DOHH2 (cell line): Measurements from ENCODE around the gene BTBD16.

Source experiments
- H3F3A ChIP-seq: fragments of 200-600 bp; sonication (generic), shearing (Covaris generic); 2 replicates; pipeline ENCODE4 v1.6.0; 2016; ENCODE audit warnings: antibody characterized with exemption, mild to moderate bottlenecking; ENCODE audit not compliant: control insufficient read depth, insufficient read depth
- H3K27ac ChIP-seq: fragments of 200-600 bp; sonication (generic); 2 replicates; pipeline ENCODE4 v1.5.1; 2014; ENCODE audit warnings: low read depth, mild to moderate bottlenecking, low read length, moderate library complexity
- H3K27me3 ChIP-seq: fragments of 200-600 bp; sonication (generic); 2 replicates; pipeline ENCODE4 v1.6.1; 2014; ENCODE audit warnings: mild to moderate bottlenecking, low read length, mixed read lengths; ENCODE audit not compliant: control insufficient read depth
- H3K36me3 ChIP-seq: fragments of 200-600 bp; sonication (generic); 2 replicates; pipeline ENCODE4 v1.6.1; 2014; ENCODE audit warnings: mild to moderate bottlenecking, low read length, moderate library complexity, mixed read lengths; ENCODE audit not compliant: control insufficient read depth
- H3K4me1 ChIP-seq: fragments of 200-600 bp; sonication (generic); 2 replicates; pipeline ENCODE4 v1.6.1; 2014; ENCODE audit warnings: mild to moderate bottlenecking, low read length, mixed read lengths; ENCODE audit not compliant: control insufficient read depth
- H3K4me2 ChIP-seq: fragments of 200-600 bp; sonication (generic); 2 replicates; pipeline ENCODE4 v1.6.0; 2014; ENCODE audit warnings: mild to moderate bottlenecking, low read length, moderate library complexity
- H3K4me3 ChIP-seq: fragments of 200-600 bp; sonication (generic); 2 replicates; pipeline ENCODE4 v1.5.1; 2014; ENCODE audit warnings: mild to moderate bottlenecking, low read length, mixed read lengths
- H3K79me2 ChIP-seq: fragments of 200-600 bp; sonication (generic); 2 replicates; pipeline ENCODE4 v1.6.1; 2014; ENCODE audit warnings: mild to moderate bottlenecking, low read length, mixed read lengths; ENCODE audit not compliant: control insufficient read depth
- H3K9me2 ChIP-seq: fragments of 200-600 bp; sonication (generic); replicated peaks from 2 replicates; pipeline ENCODE4 v1.6.1; 2014; ENCODE audit warnings: mild to moderate bottlenecking, low read length, mixed read lengths; ENCODE audit not compliant: control insufficient read depth
- H3K9me3 ChIP-seq: fragments of 200-600 bp; sonication (generic); 2 replicates; pipeline ENCODE4 v1.6.1; 2014; ENCODE audit warnings: antibody characterized with exemption, low read length, mixed read lengths; ENCODE audit not compliant: control insufficient read depth, insufficient read depth
- H4K20me1 ChIP-seq: fragments of 200-600 bp; sonication (generic); 2 replicates; pipeline ENCODE4 v1.6.0; 2014; ENCODE audit warnings: low read depth, mild to moderate bottlenecking, antibody characterized with exemption, low read length, moderate library complexity; ENCODE audit not compliant: control insufficient read depth, insufficient read depth
- EZH2phosphoT487 ChIP-seq: fragments of 200-600 bp; sonication (generic); IDR thresholded peaks from 2 replicates; pipeline ENCODE4 v1.6.1; 2017; ENCODE audit warnings: borderline replicate concordance, mild to moderate bottlenecking, antibody characterized with exemption, low read length, moderate library complexity, mixed read lengths
- TF ChIP-seq, protein P1 (sequence below): fragments of 200-600 bp; sonication (generic); IDR thresholded peaks from one replicate; pipeline ENCODE4 v1.5.1; 2014; ENCODE audit warnings: antibody characterized with exemption, mild to moderate bottlenecking, low read depth, low read length; ENCODE audit not compliant: poor library complexity, severe bottlenecking

BTBD16 gene

DNA sequence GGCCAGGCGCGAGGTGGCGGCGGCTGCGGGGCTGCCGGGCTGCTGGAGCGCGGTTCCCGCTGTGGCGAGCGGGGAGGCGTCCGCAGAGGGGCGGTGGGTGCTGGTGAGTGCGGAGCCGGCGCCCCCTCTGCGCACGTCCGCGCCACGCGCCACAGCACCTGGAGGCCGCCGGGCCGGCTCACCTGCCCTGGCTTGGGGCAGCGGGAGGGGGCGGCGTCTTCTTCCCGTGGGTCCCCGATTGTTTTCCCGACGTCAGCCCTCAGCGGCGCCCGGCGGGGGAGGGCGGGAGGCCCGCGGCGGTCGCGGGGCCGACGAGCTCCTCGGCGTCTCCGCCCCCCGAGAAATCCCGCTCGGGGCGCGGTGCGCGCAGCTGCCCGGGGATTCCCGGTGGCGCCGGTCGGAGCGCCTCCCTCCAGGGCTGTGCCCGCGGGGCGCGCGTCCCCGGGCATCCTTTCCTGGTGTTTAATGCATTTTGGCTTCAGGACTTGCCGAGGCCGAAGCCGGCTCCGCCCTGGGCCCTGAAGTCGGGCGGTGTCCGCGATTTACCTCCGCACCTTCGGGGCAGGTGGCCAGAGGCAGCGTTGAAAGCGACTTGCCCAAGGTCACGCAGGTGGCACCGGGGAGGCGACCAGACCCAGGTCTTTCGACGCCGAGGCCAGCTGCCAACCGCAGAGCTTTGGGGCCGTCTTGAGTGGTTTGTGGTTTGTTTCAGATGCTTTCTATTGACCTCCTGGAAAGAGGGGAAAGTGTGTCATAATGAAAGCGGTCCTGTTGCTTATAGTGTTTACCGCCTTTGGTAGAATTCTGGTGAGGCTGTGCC is 104.0 kb downstream of the BTBD16 start:
- Histone ChIP-seq H3K79me2 (peaks cover 3% of the 10 kb centered on the region; the same call in 1 of the 2 replicates), H3K9me3 (no peaks in the 10 kb centered on the region), H3K4me3 (peak overlapping the region; percentile 78), H3K36me3 (no peaks in the 10 kb centered on the region), H3K4me1 (peaks cover 22% of the 10 kb centered on the region), H3K9me2 (no peaks in the 10 kb centered on the region), H3K4me2 (peak overlapping the region; percentile 81), H4K20me1 (no peaks in the 10 kb centered on the region), H3K27ac (no peak overlapping the region), H3K27me3 (peaks cover 35% of the 10 kb centered on the region), H3F3A (peaks cover 7% of the 10 kb centered on the region)
- TF ChIP-seq EZH2phosphoT487 = 0 out of 2 replicates have a peak, but pooled peaks have one; percentile 63
- TF ChIP-seq, protein P1, sequence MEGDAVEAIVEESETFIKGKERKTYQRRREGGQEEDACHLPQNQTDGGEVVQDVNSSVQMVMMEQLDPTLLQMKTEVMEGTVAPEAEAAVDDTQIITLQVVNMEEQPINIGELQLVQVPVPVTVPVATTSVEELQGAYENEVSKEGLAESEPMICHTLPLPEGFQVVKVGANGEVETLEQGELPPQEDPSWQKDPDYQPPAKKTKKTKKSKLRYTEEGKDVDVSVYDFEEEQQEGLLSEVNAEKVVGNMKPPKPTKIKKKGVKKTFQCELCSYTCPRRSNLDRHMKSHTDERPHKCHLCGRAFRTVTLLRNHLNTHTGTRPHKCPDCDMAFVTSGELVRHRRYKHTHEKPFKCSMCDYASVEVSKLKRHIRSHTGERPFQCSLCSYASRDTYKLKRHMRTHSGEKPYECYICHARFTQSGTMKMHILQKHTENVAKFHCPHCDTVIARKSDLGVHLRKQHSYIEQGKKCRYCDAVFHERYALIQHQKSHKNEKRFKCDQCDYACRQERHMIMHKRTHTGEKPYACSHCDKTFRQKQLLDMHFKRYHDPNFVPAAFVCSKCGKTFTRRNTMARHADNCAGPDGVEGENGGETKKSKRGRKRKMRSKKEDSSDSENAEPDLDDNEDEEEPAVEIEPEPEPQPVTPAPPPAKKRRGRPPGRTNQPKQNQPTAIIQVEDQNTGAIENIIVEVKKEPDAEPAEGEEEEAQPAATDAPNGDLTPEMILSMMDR = no peak

DNA sequence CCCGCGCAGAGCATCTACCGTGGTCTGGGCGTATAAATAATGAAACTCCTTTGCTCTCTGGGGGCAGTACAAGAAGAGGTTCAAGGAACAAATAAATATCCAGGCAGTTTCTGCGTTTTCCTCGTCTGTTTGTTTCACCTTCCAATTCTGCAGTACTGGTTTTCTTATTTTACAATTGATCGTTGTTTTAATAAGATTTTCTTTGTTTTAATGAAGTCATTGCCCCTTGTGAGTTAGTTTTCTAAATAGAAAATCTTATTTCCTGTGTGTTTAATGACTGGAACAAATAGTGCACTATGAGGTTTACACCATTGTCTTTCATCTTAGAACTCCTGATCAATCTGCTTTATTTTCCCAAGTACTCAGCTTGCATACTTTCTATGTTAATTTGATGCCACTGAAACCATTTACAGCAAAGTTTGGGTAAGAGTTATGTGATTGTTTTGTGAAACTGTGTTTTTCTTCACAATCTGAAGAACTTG is 104.6 kb downstream of the BTBD16 start:
- Histone ChIP-seq H3K4me1 (peaks cover 22% of the 10 kb centered on the region), H3K9me2 (no peaks in the 10 kb centered on the region), H3K4me3 (peak overlapping the region; percentile 78), H3F3A (peaks cover 7% of the 10 kb centered on the region), H3K79me2 (peaks cover 3% of the 10 kb centered on the region; the same call in 1 of the 2 replicates), H3K27ac (no peak overlapping the region), H3K27me3 (peaks cover 28% of the 10 kb centered on the region), H3K9me3 (no peaks in the 10 kb centered on the region), H3K4me2 (peak overlapping the region; percentile 81), H4K20me1 (no peaks in the 10 kb centered on the region), H3K36me3 (no peaks in the 10 kb centered on the region)
- TF ChIP-seq, protein P1 = no peak
- TF ChIP-seq EZH2phosphoT487 = no peak

- H3F3A ChIP-seq = peaks cover 7% of the 10 kb centered on the region
- H3K4me1 ChIP-seq = peaks cover 22% of the 10 kb centered on the region
- H3K79me2 ChIP-seq = peaks cover 3% of the 10 kb centered on the region; the same call in 1 of the 2 replicates
- no peaks in the 10 kb centered on the region for H3K9me3 ChIP-seq
- H3K27me3 ChIP-seq = peaks cover 22% of the 10 kb centered on the region
- no peak overlapping the region for H3K27ac ChIP-seq
- H3K36me3 ChIP-seq = no peaks in the 10 kb centered on the region
- H3K9me2 ChIP-seq = no peaks in the 10 kb centered on the region
- H3K4me3 ChIP-seq = no peak overlapping the region
- H4K20me1 ChIP-seq = no peaks in the 10 kb centered on the region
- H3K4me2 ChIP-seq = no peak overlapping the region; the same call in 1 of the 2 replicates
- TF ChIP-seq, protein P1 = no peak
These were observed 105.4 kb downstream of the BTBD16 start for GRCh38 chr10:122376364-122376961.
